H9 (cell line): Measurements from ENCODE around the gene ZAP70. TPM values are rescaled to one million over a fixed set of nuclear protein-coding genes. Genes with fewer than 3 reads are reported as not detected.

Experiments used
- DNase-seq: peaks from one replicate; pipeline ENCODE4 v3.0.0-alpha.2; 2017
- H2AFZ ChIP-seq: one replicate; pipeline ENCODE4 v1.6.1; 2013; ENCODE audit warnings: mild to moderate bottlenecking, low read length, control low read depth, moderate library complexity
- H2AK5ac ChIP-seq: 2 replicates; pipeline ENCODE4 v1.6.1; 2013; ENCODE audit warnings: low read length, control low read depth, mixed read lengths; ENCODE audit not compliant: insufficient read length
- H2BK120ac ChIP-seq: one replicate; pipeline ENCODE4 v1.6.1; 2013; ENCODE audit warnings: low read depth, mild to moderate bottlenecking, low read length, control low read depth, inconsistent platforms; ENCODE audit not compliant: poor library complexity, severe bottlenecking
- H2BK12ac ChIP-seq: 2 replicates; pipeline ENCODE4 v1.6.1; 2013; ENCODE audit warnings: low read length, control low read depth, mixed read lengths, low read depth; ENCODE audit not compliant: insufficient read length
- H2BK15ac ChIP-seq: 2 replicates; pipeline ENCODE4 v1.6.1; 2013; ENCODE audit warnings: low read depth, low read length, control low read depth
- H2BK20ac ChIP-seq: one replicate; pipeline ENCODE4 v1.6.1; 2013; ENCODE audit warnings: low read depth, mild to moderate bottlenecking, low read length, control low read depth, inconsistent platforms; ENCODE audit not compliant: poor library complexity, severe bottlenecking
- H2BK5ac ChIP-seq: 2 replicates; pipeline ENCODE4 v1.6.1; 2013; ENCODE audit warnings: low read length, control low read depth, mixed read lengths; ENCODE audit not compliant: insufficient read length
- H3K14ac ChIP-seq: 2 replicates; pipeline ENCODE4 v1.6.1; 2013; ENCODE audit warnings: low read length, control low read depth; ENCODE audit not compliant: insufficient read depth
- H3K18ac ChIP-seq: 2 replicates; pipeline ENCODE4 v1.6.1; 2013; ENCODE audit warnings: low read depth, mild to moderate bottlenecking, mixed read lengths, low read length, control low read depth; ENCODE audit not compliant: insufficient read length
- H3K23ac ChIP-seq: 2 replicates; pipeline ENCODE4 v1.6.1; 2013; ENCODE audit warnings: low read length, control low read depth, mixed read lengths, low read depth; ENCODE audit not compliant: insufficient read length
- H3K23me2 ChIP-seq: 2 replicates; pipeline ENCODE4 v1.6.1; 2013; ENCODE audit warnings: low read depth, mild to moderate bottlenecking, mixed read lengths, low read length, control low read depth; ENCODE audit not compliant: insufficient read length, poor library complexity, severe bottlenecking
- H3K27ac ChIP-seq: 2 replicates; pipeline ENCODE4 v1.5.1; 2013; ENCODE audit warnings: low read length, control low read depth, mixed read lengths, low read depth; ENCODE audit not compliant: insufficient read length
- H3K27me3 ChIP-seq: 2 replicates; pipeline ENCODE4 v1.6.1; 2013; ENCODE audit warnings: low read length, control low read depth, inconsistent platforms; ENCODE audit not compliant: insufficient read depth
- H3K4ac ChIP-seq: 2 replicates; pipeline ENCODE4 v1.6.1; 2013; ENCODE audit warnings: low read depth, mild to moderate bottlenecking, control low read depth, inconsistent platforms, low read length, moderate library complexity
- H3K4me1 ChIP-seq: 2 replicates; pipeline ENCODE4 v1.6.1; 2013; ENCODE audit warnings: low read length, control low read depth, inconsistent platforms; ENCODE audit not compliant: insufficient read depth
- H3K4me2 ChIP-seq: 2 replicates; pipeline ENCODE4 v1.6.1; 2013; ENCODE audit warnings: low read length, control low read depth, mixed read lengths; ENCODE audit not compliant: insufficient read length, insufficient read depth
- H3K56ac ChIP-seq: 2 replicates; pipeline ENCODE4 v1.6.1; 2013; ENCODE audit warnings: low read depth, mild to moderate bottlenecking, mixed read lengths, low read length, control low read depth; ENCODE audit not compliant: insufficient read length
- H3K79me1 ChIP-seq: 2 replicates; pipeline ENCODE4 v1.6.1; 2013; ENCODE audit warnings: low read depth, mild to moderate bottlenecking, moderate library complexity, low read length, control low read depth, inconsistent platforms; ENCODE audit not compliant: insufficient read depth, poor library complexity, severe bottlenecking
- H3K79me2 ChIP-seq: 2 replicates; pipeline ENCODE4 v1.6.1; 2013; ENCODE audit warnings: low read length, control low read depth, inconsistent platforms; ENCODE audit not compliant: insufficient read depth
- H3K9ac ChIP-seq: 2 replicates; pipeline ENCODE4 v1.6.1; 2013; ENCODE audit warnings: low read length, control low read depth, mixed read lengths; ENCODE audit not compliant: insufficient read length; ENCODE audit errors: extremely low read depth
- H3K9me3 ChIP-seq: one replicate; pipeline ENCODE4 v1.6.1; 2013; ENCODE audit warnings: low read depth, low read length, inconsistent platforms; ENCODE audit not compliant: control insufficient read depth
- H3T11ph ChIP-seq: one replicate; pipeline ENCODE4 v1.6.1; 2013; ENCODE audit warnings: mild to moderate bottlenecking, low read length, control low read depth, inconsistent platforms
- H4K20me1 ChIP-seq: one replicate; pipeline ENCODE4 v1.6.1; 2013; ENCODE audit not compliant: control insufficient read depth, insufficient read length, insufficient read depth
- H4K5ac ChIP-seq: 2 replicates; pipeline ENCODE4 v1.6.1; 2013; ENCODE audit warnings: low read depth, mild to moderate bottlenecking, mixed read lengths, low read length, control low read depth; ENCODE audit not compliant: insufficient read length
- H4K8ac ChIP-seq: replicated peaks from 2 replicates; pipeline ENCODE4 v1.6.1; 2013; ENCODE audit warnings: low read length, control low read depth, mixed read lengths, low read depth; ENCODE audit not compliant: insufficient read length
- H4K91ac ChIP-seq: 2 replicates; pipeline ENCODE4 v1.6.1; 2013; ENCODE audit warnings: low read depth, mild to moderate bottlenecking, moderate library complexity, mixed read lengths, low read length, control low read depth; ENCODE audit not compliant: insufficient read length
- H3K27ac Mint-ChIP-seq, 3 experiments: 2 replicates in 2 of 3; 3 replicates in 1 of 3; pipeline ENCODE4 v1.8.0; 2020 to 2021; ENCODE audit warnings: mixed read lengths in 3 of 3, mild to moderate bottlenecking in 1 of 3, moderate library complexity in 1 of 3
- H3K27me3 Mint-ChIP-seq: 2 replicates; pipeline ENCODE4 v1.8.0; 2021; ENCODE audit warnings: low read depth, mild to moderate bottlenecking, moderate library complexity, mixed read lengths
- H3K36me3 Mint-ChIP-seq, 3 experiments: 2 replicates in 2 of 3; 3 replicates in 1 of 3; pipeline ENCODE4 v1.8.0; 2020 to 2021; ENCODE audit warnings: low read depth in 3 of 3, mixed read lengths in 3 of 3; ENCODE audit not compliant: insufficient read depth in 1 of 3
- H3K4me1 Mint-ChIP-seq, 2 experiments: 2 replicates each; pipeline ENCODE4 v1.8.0; 2020; ENCODE audit warnings: mixed read lengths in 2 of 2
- H3K4me3 Mint-ChIP-seq, 2 experiments: 2 replicates in 1 of 2; 3 replicates in 1 of 2; pipeline ENCODE4 v1.8.0; 2020 to 2021; ENCODE audit warnings: mild to moderate bottlenecking in 2 of 2, mixed read lengths in 2 of 2, moderate library complexity in 1 of 2
- H3K9me3 Mint-ChIP-seq, 2 experiments: 2 replicates in 1 of 2; 3 replicates in 1 of 2; pipeline ENCODE4 v1.8.0; 2020; ENCODE audit warnings: mild to moderate bottlenecking in 2 of 2, mixed read lengths in 2 of 2, moderate library complexity in 1 of 2
- WGBS: extraction: QIAGEN DNeasy Blood & Tissue Kit; methylation state at CpG from one replicate; pipeline ENCODE4 v1.1.7; 2013; ENCODE audit warnings: missing lambda C conversion rate, low lambda C conversion rate, mixed read lengths; ENCODE audit not compliant: insufficient read length; ENCODE audit errors: extremely low coverage; 5-methylcytosine and 5-hydroxymethylcytosine counted together
- total RNA-seq: library from RNA; stranded (reverse); gene quantifications from 2 replicates; pipeline ENCODE4 v1.2.1, GENCODE V29; 2021
- TF ChIP-seq, protein P1 (sequence below): fragments of 200-600 bp; sonication (generic); conservative IDR thresholded peaks from 3 replicates; pipeline ENCODE4 v1.8.0; 2021; ENCODE audit warnings: antibody characterized with exemption, mild to moderate bottlenecking

The ZAP70 gene
- total RNA-seq, 1 experiment from 2014 or later = 0.24 TPM

DNA sequence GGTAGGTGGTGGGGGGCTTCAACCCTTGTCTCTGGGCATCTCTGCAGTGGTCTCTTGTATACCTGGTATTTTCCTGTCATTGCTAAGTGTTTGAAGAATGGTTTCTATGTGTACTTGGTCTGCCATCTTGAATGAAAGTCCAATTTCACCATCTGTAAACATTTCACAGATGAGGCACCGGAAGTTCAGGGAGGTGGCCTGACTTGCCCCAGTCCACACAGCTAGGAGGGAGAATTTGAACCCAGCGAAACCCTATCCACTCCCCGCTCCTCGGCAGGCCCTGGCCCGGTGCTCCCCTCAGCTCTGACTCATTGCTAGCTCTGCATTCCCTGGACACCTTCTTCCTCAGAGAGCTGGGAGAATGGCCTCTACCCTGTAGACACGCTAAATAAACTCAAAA, 30.5 kb downstream of the ZAP70 start:
- Histone ChIP-seq H2BK15ac (no peak overlapping the region), H2BK20ac (no peak overlapping the region), H3K14ac (no peak overlapping the region), H3K27ac (no peak overlapping the region), H2AFZ (no peak overlapping the region), H3K4ac (no peak overlapping the region), H3K4me1 (no peaks in the 10 kb centered on the region), H4K8ac (no peak overlapping the region), H3K9ac (no peak overlapping the region), H2AK5ac (no peak overlapping the region), H3K18ac (no peak overlapping the region), H4K20me1 (no peaks in the 10 kb centered on the region), H3K9me3 (no peaks in the 10 kb centered on the region), H2BK120ac (no peak overlapping the region), H3K23ac (no peak overlapping the region), H3K23me2 (no peaks in the 10 kb centered on the region), H3K79me1 (no peaks in the 10 kb centered on the region), H2BK5ac (no peak overlapping the region), H4K91ac (no peak overlapping the region), H3K79me2 (no peaks in the 10 kb centered on the region), H3T11ph (no peak overlapping the region), H3K4me2 (no peak overlapping the region), H4K5ac (no peak overlapping the region), H3K56ac (no peak overlapping the region), H3K27me3 (no peaks in the 10 kb centered on the region), H2BK12ac (no peak overlapping the region)
- Mint-ChIP-seq H3K4me1 (peaks cover 25% of the 10 kb centered on the region in 2 experiments), H3K9me3 (no peaks in the 10 kb centered on the region), H3K36me3 (peaks cover 0 to 2% (median 0%) of the 10 kb centered on the region in 3 experiments; a peak in 2 of 7 replicates), H3K27me3 (peaks cover 10% of the 10 kb centered on the region), H3K27ac (no peak overlapping the region), H3K4me3 (no peak overlapping the region)
- WGBS = no CpG with 5 or more reads among the region's 6 CpGs
- no peak for DNase-seq
- TF ChIP-seq, protein P1, sequence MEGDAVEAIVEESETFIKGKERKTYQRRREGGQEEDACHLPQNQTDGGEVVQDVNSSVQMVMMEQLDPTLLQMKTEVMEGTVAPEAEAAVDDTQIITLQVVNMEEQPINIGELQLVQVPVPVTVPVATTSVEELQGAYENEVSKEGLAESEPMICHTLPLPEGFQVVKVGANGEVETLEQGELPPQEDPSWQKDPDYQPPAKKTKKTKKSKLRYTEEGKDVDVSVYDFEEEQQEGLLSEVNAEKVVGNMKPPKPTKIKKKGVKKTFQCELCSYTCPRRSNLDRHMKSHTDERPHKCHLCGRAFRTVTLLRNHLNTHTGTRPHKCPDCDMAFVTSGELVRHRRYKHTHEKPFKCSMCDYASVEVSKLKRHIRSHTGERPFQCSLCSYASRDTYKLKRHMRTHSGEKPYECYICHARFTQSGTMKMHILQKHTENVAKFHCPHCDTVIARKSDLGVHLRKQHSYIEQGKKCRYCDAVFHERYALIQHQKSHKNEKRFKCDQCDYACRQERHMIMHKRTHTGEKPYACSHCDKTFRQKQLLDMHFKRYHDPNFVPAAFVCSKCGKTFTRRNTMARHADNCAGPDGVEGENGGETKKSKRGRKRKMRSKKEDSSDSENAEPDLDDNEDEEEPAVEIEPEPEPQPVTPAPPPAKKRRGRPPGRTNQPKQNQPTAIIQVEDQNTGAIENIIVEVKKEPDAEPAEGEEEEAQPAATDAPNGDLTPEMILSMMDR = no peak
